ENCODE measurements around the gene CSMD2. TPM values are rescaled to one million over a fixed set of nuclear protein-coding genes. Genes with fewer than 3 reads are reported as not detected.

Gene CSMD2
- total RNA-seq, 4 donors from 2014 or later: 0.16 to 1.00 (median 0.27) TPM; not detected in 1

- H3K27ac ChIP-seq: no peak overlapping the region
Observed at GRCh38 chr1:33670567-33670966, 494.5 kb downstream of the CSMD2 start.

DNA sequence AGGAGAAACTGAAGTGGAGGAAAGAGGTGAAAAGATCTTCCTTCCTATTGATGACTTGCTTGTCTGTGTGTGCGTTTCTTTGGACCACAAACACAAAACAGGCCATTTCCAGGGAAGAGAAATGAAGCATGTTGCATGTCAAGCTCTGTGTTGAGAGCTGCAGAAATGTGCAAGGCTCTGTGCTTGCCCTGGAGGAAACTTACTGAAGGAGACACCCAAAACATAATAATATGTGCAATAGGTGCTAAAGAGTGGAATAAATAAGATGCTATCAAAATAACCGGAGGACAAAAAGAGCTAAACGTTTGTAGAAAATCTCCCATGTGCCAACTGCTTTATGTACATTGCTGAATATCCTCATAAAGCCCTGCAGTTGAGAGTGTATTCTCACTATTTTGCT is 496.3 kb downstream of the CSMD2 start:
- Histone ChIP-seq H3K27me3 (no peaks in the 10 kb centered on the region), H3K27ac (no peak overlapping the region), H3K9me3 (no peaks in the 10 kb centered on the region), H3K4me1 (no peaks in the 10 kb centered on the region), H3K36me3 (no peaks in the 10 kb centered on the region), H3K4me3 (no peak overlapping the region)
- WGBS, 2 donors (ENCODE audit: low coverage in 1 of 2): 41 to 62% methylated on average over 3 of the region's 3 CpGs
- no peak for TF ChIP-seq POLR2A (IDR thresholded peaks at IDR 0.05)
- no peak for TF ChIP-seq CTCF (IDR thresholded peaks at IDR 0.05)
- TF ChIP-seq POLR2AphosphoS5 (IDR thresholded peaks at IDR 0.05): no peak
- no peak for TF ChIP-seq EP300 (IDR thresholded peaks at IDR 0.05; ENCODE audit: low read depth)
- no peak for DNase-seq
- intact Hi-C loops (cut with DNase I; ENCODE audit: low total_unique reads) (no loop called here), in situ Hi-C loops (cut with MboI; ENCODE audit: low pct_ligation_motif_present in 1 of 4, low pct_unique_long_range_greater_than_20kb in 1 of 4, low sequenced_read_pairs in 3 of 4) (no loop called here)

More at GRCh38 chr1:33670567-33670966, 494.5 kb downstream of the CSMD2 start:
- Histone ChIP-seq H3K4me3 (no peak overlapping the region), H3K27me3 (no peaks in the 10 kb centered on the region), H3K9me3 (no peaks in the 10 kb centered on the region), H3K36me3 (no peaks in the 10 kb centered on the region), H3K4me1 (no peaks in the 10 kb centered on the region)
- TF ChIP-seq EP300 (IDR thresholded peaks at IDR 0.05; ENCODE audit: low read depth): no peak
- TF ChIP-seq CTCF (IDR thresholded peaks at IDR 0.05): no peak
- TF ChIP-seq POLR2A (IDR thresholded peaks at IDR 0.05): no peak
- TF ChIP-seq POLR2AphosphoS5 (IDR thresholded peaks at IDR 0.05): no peak
- DNase-seq: no peak
- in situ Hi-C loops (cut with MboI; ENCODE audit: low pct_ligation_motif_present in 1 of 4, low pct_unique_long_range_greater_than_20kb in 1 of 4, low sequenced_read_pairs in 3 of 4): no loop called here
- 60 to 72% methylated on average over 1 of the region's 1 CpG for WGBS, 2 donors (ENCODE audit: low coverage in 1 of 2)
- intact Hi-C loops (cut with DNase I; ENCODE audit: low total_unique reads): no loop called here

GRCh38 chr1:33667386-33668282 is 497.4 kb downstream of the CSMD2 start:
- DNase-seq: no peak
- Histone ChIP-seq H3K27me3 (no peaks in the 10 kb centered on the region), H3K27ac (no peak overlapping the region), H3K36me3 (no peaks in the 10 kb centered on the region), H3K4me3 (no peak overlapping the region), H3K4me1 (no peaks in the 10 kb centered on the region), H3K9me3 (no peaks in the 10 kb centered on the region)
- in situ Hi-C loops (cut with MboI; ENCODE audit: low pct_ligation_motif_present in 1 of 4, low pct_unique_long_range_greater_than_20kb in 1 of 4, low sequenced_read_pairs in 3 of 4) (no loop called here), intact Hi-C loops (cut with DNase I; ENCODE audit: low total_unique reads) (no loop called here)
- TF ChIP-seq POLR2A (IDR thresholded peaks at IDR 0.05) (no peak), CTCF (IDR thresholded peaks at IDR 0.05) (no peak), POLR2AphosphoS5 (IDR thresholded peaks at IDR 0.05) (no peak), EP300 (IDR thresholded peaks at IDR 0.05; ENCODE audit: low read depth) (no peak)
- 59 to 62% methylated on average over 10 to 14 of the region's 14 CpGs for WGBS, 2 donors (ENCODE audit: low coverage in 1 of 2)

DNA sequence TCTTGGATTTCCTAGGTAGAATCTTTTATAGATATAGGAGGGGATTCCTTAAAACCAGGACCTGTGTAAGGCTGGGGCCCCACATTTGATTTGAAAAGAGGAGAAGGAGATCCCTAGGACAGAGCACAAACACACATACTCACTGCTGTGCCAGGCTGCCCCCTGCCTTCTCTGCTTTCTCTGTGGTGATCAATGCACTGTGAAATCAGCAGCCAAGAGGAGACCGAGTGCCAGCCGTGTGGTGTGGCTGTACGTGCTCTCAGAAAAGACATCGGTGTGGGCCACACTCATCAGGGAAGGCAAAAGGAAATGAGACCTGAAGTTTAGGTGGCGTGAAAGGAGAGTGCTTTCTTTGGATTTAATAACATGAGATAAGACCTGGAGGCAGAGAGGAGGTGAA is 498.4 kb downstream of the CSMD2 start:
- DNase-seq: no peak
- Histone ChIP-seq H3K27me3 (no peaks in the 10 kb centered on the region), H3K27ac (no peak overlapping the region), H3K4me1 (no peaks in the 10 kb centered on the region), H3K36me3 (no peaks in the 10 kb centered on the region), H3K4me3 (no peak overlapping the region), H3K9me3 (no peaks in the 10 kb centered on the region)
- in situ Hi-C loops (cut with MboI; ENCODE audit: low pct_ligation_motif_present in 1 of 4, low pct_unique_long_range_greater_than_20kb in 1 of 4, low sequenced_read_pairs in 3 of 4) (no loop called here), intact Hi-C loops (cut with DNase I; ENCODE audit: low total_unique reads) (no loop called here)
- TF ChIP-seq EP300 (IDR thresholded peaks at IDR 0.05; ENCODE audit: low read depth): no peak
- no peak for TF ChIP-seq CTCF (IDR thresholded peaks at IDR 0.05)
- TF ChIP-seq POLR2A (IDR thresholded peaks at IDR 0.05): no peak
- no peak for TF ChIP-seq POLR2AphosphoS5 (IDR thresholded peaks at IDR 0.05)
- WGBS, 2 donors (ENCODE audit: low coverage in 1 of 2): 78 to 89% methylated on average over 4 to 5 of the region's 5 CpGs

All from transverse colon (tissue), 4 donors.